GM19023 (cell line): ENCODE data around the gene MACROD1.
"Not testable (repeated sequence)": the region's sequence is repeated elsewhere in the genome, so short reads cannot be mapped to it uniquely, and the experiment has no call there.

ENCODE experiments used
- ATAC-seq: cut with Tn5 transposase; IDR thresholded peaks from one replicate; pipeline ENCODE4 v1.9.1; 2021; ENCODE audit warnings: mild to moderate bottlenecking, moderate library complexity; ENCODE audit not compliant: unreplicated experiment

Gene MACROD1

DNA sequence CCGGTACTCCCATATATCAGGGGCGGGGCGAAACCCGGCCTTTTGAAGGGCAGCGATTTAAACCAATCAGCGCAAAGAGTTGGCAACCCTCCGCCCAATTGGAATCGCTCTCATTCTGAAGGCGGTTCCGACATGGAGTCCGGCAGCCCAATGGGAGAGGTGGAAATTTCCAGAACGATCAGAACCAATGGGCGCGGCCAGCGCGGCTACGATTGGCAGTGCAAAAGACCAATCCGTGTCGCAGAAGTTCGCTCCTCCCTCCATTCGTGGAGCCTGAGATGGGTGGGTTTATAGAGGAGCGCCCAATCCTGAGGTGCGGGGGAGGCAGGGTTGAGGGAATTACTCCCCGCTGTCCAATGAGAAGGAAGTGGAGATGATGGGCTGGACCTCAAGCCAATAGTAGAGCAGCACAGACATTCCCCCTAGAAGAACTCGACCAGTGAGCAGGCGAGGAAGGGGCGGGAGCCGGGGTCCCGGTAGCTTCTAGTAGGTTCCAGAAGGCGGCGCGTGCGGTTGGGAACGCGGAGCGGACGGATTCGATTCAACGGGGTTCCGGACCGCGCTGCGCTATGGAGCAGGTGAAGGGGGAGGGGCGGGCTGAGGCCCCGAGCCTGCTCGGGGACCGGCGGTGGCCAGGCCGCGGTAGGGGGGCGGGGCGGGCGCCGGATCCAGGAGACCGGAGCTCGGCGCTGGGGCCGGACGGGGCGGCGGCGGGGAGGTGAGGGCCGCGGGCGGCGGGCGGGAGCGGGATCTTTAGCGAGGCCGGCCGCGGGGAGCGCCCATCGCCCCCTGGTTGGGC, 20.0 kb upstream of the MACROD1 start, which contains the start of gene STIP1:
TSS of gene STIP1 (plus strand) at position 479 of the 799 bp plus-strand sequence. CDS start at position 570, 91 bp downstream.
- peak; percentile 85 for ATAC-seq

DNA sequence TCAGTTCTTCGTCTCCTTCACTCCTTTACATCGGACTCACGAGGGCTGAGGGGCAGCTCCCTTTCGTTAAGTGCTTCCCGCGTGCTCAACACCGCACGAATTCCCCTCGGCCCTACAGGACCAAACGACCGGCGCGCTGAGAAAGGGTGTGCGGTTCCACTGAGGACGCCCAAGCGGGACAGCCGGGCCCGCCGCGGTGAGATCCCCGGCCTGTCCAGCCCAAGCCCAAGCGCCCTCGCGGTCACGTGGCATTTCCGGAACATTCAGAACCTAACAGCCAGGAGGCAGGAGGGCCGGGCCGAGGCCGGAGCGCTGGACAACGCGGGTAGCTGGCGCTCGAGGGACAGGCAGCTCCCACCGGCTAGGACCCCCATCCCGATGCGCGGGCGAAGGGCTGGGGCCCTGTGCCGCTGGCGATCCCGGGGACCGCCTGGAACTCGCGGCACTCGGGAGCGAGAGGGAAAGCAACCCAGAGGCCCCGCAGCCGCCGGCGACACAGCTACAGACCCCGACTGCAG, 19.3 kb upstream of the MACROD1 start:
- peak; percentile 21 for ATAC-seq

- no peak for ATAC-seq
Measured at GRCh38 chr11:64183890-64184289, 18.0 kb upstream of the MACROD1 start.

DNA sequence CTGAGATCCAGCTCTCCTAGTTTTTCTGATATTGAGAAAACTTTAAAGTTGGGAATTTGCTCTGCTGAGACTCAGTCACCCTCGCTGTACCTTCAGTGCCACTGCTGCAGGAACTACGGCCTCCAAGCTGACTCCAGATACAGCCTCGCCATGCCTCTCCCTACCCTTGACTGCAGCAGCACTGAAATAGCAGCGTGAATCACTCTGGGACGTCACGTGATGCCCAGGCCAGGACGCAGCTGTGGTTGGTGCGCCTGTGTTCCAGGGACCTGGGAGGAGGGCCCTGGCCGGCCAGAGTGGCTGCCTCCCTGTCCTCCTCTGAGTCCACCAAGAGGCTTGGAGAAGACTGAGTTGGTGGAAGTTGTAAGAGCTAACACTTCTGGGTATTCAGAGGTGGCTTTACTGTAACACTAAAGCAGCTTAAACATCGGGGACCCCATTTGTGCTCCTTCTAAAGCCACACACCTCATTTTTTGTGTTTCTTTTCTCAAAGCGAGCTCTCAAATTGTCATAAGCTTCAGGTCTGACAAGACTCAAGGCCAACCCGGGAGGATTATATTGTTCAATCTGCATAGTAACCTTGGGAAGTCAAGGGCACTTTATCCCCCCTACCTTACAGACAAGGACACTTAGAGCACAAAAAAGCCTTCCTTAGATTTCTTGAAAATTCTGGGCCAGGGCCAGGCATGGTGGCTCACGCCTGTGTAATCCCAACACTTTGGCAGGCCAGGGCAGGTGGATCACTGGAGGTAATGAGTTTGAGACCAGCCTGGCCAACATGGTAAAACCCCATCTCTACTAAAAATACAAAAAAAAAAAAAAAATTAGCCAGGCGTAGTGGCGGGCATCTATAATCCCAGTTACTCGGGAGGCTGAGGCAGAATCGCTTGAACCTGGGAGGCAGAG, 15.8 kb upstream of the MACROD1 start:
- ATAC-seq, result no peak

DNA sequence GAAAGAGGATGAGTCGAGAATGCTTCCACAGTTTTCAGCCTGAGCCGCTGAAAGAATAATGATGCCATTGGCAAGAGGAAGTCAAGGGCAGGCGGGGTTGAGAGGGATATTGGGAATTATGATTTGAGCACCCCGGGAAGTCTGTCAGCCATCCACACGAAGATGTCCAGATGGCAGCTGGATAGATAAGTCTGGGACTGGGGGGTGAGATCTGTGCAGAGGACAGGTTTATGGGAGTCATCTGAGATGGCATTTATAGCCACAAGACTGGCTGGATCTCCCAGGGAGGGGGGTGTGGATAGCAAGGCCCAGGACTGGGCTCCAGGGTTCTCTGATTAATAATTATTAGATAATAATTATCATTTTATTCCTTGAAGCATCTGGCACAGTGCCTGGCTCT, 15.0 kb upstream of the MACROD1 start:
- ATAC-seq, result no peak

GRCh38 chr11:64178951-64179639, 13.2 kb upstream of the MACROD1 start:
- no peak for ATAC-seq

DNA sequence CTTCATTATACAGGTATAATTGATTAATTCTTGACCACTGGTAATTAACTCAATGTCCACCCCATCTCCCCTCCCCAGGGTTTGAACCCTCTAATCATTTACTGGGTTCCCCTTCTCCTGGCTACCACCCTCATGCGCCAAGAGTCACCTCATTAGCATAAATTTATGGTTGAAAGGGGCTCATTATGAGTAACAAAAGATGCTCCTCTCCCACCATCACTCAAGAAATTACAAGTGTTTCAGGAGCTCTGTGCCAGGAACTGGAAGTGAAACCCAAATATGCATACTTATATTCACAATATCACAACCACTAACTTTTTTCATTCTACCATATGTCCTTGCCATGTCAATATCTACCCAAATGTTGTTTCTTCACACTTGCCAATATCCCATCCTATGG, 12.3 kb upstream of the MACROD1 start:
- no peak for ATAC-seq

- no peak for ATAC-seq
Measured at GRCh38 chr11:64176751-64177150, 10.8 kb upstream of the MACROD1 start.

DNA sequence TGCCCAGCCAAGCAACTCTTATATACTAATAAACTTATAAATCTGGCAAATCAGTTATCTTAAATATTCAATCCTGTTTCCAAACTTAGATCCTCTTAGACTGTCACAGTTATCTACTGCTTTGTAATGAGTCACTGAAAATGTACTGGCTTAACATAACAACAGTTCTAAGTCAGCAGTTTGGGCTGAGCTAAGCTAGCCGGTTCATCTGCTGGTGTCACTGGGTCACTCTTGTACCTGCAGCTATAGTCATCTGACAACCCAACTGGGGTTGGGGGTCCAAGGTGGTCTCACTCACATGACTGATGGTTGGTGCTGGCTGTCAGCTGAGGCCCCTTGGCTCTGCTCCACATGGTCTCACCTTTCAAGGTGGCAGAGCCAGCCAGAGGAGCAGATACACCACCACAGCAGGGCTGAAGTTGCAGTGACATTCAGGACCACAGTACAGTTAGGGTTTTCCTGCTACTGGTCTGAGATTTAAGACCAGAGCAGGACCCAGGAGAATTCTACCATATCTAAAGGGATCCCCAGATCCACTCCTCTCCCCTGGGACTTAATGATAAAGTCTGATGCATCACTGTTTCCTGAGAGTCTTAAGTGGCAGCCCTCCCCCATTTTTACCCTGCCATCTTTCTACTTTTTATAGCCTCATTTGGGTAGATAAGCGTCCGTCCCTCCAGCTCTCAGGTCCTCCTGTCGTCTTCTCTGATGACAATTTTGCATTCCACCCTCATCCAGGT, 7.9 kb upstream of the MACROD1 start:
- ATAC-seq, result no peak

DNA sequence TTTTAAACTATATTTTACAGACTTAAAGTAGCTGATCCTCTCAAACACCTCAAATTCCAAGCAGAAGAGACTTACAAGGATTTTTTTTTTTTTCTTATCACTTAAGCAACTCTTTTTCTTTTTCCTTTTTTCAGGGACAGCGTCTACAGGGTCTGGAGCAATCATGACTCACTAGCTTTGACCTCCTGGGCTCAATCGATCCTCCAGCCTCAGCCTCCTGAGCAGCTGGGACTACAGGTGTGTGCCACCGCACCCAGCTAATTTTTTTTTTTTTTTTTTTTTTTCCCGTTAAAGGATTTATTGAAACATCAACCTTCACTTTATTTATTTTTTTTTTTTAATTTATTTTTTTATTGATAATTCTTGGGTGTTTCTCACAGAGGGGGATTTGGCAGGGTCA, 4.5 kb upstream of the MACROD1 start:
- ATAC-seq, result no peak

DNA sequence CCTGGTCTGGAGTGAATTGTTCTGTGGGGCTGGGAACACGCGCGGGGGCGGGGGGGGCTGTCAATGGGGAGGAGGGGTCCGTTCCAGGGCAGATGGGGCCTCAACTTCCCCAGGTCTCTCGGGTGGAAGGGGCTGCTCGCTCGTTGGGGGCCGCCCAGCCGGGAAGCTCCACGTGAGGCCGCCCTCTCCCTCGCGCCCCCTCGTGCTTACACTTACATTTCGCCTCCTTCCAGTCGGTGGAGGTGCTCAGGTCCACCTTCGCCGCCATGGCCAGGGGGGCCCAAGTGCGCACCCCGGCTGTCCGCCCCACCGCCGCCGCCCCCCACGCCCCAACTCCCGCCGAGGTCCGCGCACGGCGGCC, 452 bp downstream of the MACROD1 start:
- ATAC-seq, result no peak

DNA sequence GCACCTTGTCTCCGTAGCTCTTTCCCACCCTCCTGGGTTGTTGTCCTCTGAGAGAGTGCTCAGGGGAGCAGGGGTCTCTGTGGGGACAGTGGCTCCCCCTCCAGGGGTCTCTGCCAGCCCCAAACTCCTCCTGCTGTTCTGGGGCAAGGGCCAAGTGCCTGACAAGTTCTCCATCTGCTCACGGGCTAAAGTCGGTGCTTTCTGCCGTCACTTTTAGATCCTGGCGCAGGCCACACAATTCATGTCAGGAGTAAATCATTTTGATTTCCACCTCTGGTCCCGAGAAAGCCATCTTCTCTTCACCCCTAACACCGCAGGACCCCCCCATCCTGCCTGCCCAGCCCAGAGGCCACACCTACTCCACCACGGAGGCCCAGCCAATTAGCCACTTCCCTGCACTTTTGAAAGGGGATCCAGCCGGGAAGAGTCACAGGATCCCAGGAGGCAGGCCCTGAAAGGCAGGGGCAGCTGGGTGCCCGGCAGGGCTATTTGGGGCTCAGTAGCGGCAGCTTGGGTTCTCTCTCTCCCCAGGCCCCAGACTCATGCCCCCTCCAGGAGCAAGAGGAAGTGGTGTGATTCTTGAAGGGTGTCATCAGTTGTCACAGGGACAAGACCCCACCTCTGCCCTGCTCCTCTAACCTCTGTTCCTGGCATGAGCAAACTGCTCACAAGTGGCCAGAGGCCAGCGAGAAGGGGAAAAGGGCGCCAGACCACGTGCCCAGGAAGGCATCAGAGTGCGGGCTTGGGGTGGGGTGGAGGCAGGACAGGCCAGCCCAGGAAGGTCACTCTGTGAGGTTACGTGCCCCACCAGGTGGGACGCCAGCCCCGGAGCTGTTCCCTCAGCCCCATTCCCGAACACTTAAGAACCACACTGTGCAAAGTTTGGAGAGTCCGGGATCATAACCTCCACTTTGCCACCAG, 1.3 kb downstream of the MACROD1 start:
- no peak for ATAC-seq

DNA sequence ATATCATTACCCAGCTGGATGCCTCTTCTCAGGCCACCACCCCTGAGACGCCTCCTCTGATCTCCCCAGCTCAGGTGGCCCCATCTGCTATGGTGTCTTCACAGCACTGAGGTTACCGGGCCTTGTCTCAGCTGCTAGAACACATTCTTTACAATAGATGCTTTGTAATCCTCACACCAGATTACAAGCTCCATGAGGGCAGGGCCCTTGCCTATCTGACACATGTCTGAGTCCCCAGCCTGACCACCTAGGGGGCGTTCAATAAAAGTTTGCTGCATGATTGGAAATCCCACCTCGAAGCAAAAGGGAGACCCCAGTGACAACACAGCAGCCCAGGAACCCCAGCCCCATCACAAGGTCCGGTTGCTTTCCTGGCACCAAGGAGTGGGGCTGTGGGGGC, 2.0 kb downstream of the MACROD1 start:
- ATAC-seq, result no peak

- not testable (repeated sequence) for ATAC-seq
Measured at GRCh38 chr11:64162769-64163168, 3.1 kb downstream of the MACROD1 start.

GRCh38 chr11:64161037-64161436, 4.9 kb downstream of the MACROD1 start:
- ATAC-seq, result no peak

DNA sequence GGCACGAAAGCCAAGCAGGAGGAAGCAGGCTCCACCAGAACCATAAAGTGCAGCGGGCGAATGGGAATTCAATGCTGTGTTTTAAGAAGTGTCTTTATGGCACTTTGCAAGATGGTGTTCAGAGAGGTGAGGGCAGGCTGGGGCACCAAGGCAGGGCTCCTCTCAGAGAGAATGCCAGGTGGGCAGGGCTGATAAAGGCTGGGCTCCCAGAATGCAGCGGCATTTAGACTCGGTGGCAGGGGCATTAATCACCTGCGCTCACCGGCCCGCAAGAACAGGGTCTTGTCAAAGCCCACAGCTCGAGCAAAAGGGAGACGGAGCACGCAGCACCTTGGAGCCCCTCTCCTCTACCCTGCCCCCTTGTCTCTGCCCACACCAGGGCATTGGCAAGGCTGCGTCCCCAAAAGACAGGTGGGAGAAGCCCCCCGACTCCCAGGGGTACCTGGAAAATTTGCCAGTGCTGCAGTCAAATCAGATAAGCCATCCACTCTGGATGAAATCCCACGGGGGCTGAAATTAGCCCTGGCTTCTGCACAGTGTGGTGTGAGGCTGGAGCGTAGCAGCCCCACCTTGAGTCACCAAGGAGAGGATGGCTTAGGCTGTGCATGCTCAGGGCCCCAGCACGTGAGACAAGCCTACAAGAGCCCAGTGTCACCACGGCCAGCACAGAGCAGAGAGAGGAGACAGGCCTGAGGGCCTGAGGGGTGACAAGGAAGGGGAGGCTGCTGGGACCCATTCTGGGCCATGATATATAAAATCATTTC, 8.1 kb downstream of the MACROD1 start:
- no peak for ATAC-seq

DNA sequence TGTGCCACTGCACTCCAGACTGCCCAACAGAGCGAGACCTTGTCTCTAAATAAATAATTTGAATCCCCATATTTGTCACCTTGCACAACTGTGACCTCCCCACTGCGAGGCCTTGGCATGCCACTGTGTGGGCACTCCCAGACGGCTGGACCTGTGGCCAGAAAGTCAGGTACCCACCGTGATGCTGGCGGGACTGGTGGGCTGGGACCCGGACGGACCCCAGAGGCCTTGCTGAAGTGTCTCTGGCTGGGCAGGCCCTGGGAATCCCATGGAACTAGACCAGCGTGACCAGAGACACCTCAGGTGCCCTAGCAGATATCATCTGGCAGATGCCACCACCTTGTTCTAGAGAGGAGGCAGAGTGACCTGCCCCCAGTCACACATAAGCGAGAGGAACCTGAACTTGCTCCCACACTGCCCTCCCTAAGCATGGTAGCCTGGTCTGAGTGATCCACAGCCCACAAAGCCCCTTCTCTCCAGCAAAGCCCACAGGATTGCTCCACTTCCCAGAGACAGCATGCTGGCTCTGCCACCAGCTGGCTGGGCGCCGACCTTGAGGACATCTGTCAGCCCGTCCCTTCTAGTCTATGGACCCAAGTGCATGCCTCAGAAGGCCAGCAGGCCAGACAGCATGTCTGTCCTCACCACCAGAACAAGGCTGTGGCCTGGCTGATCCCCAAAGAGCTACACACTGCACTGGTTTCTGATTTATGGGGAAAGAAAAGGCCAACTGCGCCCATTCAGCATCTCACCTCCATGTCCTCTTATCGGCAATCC, 9.5 kb downstream of the MACROD1 start:
- ATAC-seq, result no peak

DNA sequence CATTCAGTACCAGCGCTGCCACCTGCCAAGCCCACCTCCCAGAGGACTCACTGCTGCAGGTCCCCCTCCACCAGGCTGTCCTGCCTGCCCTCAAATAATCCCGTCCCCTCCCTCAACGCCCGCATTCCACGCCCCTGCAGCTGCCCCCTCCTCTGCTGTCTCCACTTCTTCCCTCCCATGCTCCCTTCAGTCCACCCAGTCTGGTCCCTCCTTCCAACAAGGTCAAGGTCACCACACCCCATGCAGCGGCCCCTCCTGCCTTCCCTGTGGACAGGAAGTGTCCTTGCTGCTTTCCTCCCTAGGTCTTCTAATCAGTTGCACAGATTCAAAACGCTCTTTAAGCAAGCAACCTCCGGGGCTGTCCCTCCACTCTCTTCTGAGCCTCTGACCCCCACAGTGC, 12.1 kb downstream of the MACROD1 start:
- ATAC-seq, result no peak
